SK-N-SH (cell line): ENCODE results near the gene MFAP3. TPM values are rescaled to one million over a fixed set of nuclear protein-coding genes. Genes with fewer than 3 reads are reported as not detected.

Experiments used
- CTCF ChIA-PET: fragments of 300-600, 350-600 bp; formaldehyde crosslinking; extraction: SDS; loops from one replicate; lab custom pipeline; 2021; lab: Yijun Ruan, JAX
- POLR2A ChIA-PET: fragments of 350-600 bp; sonication (Branson Sonifier 250); formaldehyde crosslinking; extraction: SDS; loops from one replicate; lab custom pipeline; 2020; ENCODE audit warnings: antibody characterized with exemption, inconsistent platforms; lab: Yijun Ruan, JAX
- DNase-seq: peaks from one replicate; pipeline ENCODE4 v3.0.0; 2012
- H2AFZ ChIP-seq: fragments of 200-600 bp; sonication (generic); 2 replicates; pipeline ENCODE4 v1.8.1; 2016; ENCODE audit warnings: antibody characterized with exemption, mild to moderate bottlenecking, low read depth
- H3F3A ChIP-seq: fragments of 200-600 bp; sonication (generic); replicated peaks from 2 replicates; pipeline ENCODE3; 2016; ENCODE audit warnings: antibody characterized with exemption, mild to moderate bottlenecking; ENCODE audit not compliant: insufficient read depth
- H3K27ac ChIP-seq, 2 experiments: fragments of 200-500 bp in 1 of 2; fragments of 200-600 bp in 1 of 2; sonication (Bioruptor generic) in 1 of 2; sonication (generic), shearing (Covaris generic) in 1 of 2; 2 replicates each; pipeline versions ENCODE4 v1.5.1 to v1.6.1; 2014 to 2016; ENCODE audit warnings: low read depth in 2 of 2, inconsistent platforms in 1 of 2, low read length in 1 of 2, mild to moderate bottlenecking in 1 of 2, mixed read lengths in 1 of 2
- H3K27me3 ChIP-seq: fragments of 200-600 bp; sonication (generic), shearing (Covaris generic); 2 replicates; pipeline ENCODE4 v1.6.1; 2016; ENCODE audit warnings: mixed run types; ENCODE audit not compliant: insufficient read depth
- H3K36me3 ChIP-seq, 2 experiments: fragments of 200-500 bp in 1 of 2; fragments of 200-600 bp in 1 of 2; sonication (Bioruptor generic) in 1 of 2; sonication (generic) in 1 of 2; replicated peaks in 1 of 2; 2 replicates each; pipeline versions ENCODE3 to v1.5.1; 2014 to 2016; ENCODE audit warnings: low read length in 1 of 2, mild to moderate bottlenecking in 1 of 2; ENCODE audit not compliant: insufficient read depth in 2 of 2, control insufficient read depth in 1 of 2
- H3K4me1 ChIP-seq, 2 experiments: fragments of 200-500 bp in 1 of 2; fragments of 200-600 bp in 1 of 2; sonication (Bioruptor generic) in 1 of 2; sonication (generic), shearing (Covaris generic) in 1 of 2; 2 replicates each; pipeline versions ENCODE4 v1.5.1 to v1.6.1; 2014 to 2016; ENCODE audit warnings: low read depth in 1 of 2, low read length in 1 of 2, mixed run types in 1 of 2; ENCODE audit not compliant: insufficient read depth in 2 of 2, control insufficient read depth in 1 of 2
- H3K4me2 ChIP-seq: fragments of 200-600 bp; sonication (generic), shearing (Covaris generic); 2 replicates; pipeline ENCODE4 v1.6.1; 2017; ENCODE audit warnings: mixed run types
- H3K4me3 ChIP-seq, 2 experiments: fragments of 200-500 bp in 1 of 2; fragments of 200-600 bp in 1 of 2; sonication (Bioruptor generic) in 1 of 2; sonication (generic), shearing (Covaris generic) in 1 of 2; 2 replicates each; pipeline versions ENCODE4 v1.5.1 to v1.8.1; 2014 to 2016; ENCODE audit warnings: low read depth in 2 of 2, inconsistent platforms in 1 of 2, low read length in 1 of 2, mild to moderate bottlenecking in 1 of 2, mixed read lengths in 1 of 2, moderate library complexity in 1 of 2
- H3K79me2 ChIP-seq: fragments of 200-600 bp; sonication (generic); 2 replicates; pipeline ENCODE4 v1.8.1; 2017; ENCODE audit warnings: mild to moderate bottlenecking; ENCODE audit not compliant: insufficient read depth
- H3K9ac ChIP-seq: fragments of 200-600 bp; sonication (generic); 2 replicates; pipeline ENCODE4 v1.6.1; 2017; ENCODE audit warnings: mixed run types
- H3K9me2 ChIP-seq: fragments of 200-600 bp; sonication (generic); 2 replicates; pipeline ENCODE4 v1.6.1; 2017; ENCODE audit warnings: mixed run types
- H3K9me3 ChIP-seq: fragments of 200-600 bp; sonication (generic); 2 replicates; pipeline ENCODE4 v1.6.1; 2017; ENCODE audit warnings: mixed run types, mild to moderate bottlenecking, moderate library complexity
- H4K20me1 ChIP-seq: fragments of 200-600 bp; sonication (generic); 2 replicates; pipeline ENCODE4 v1.6.1; 2017; ENCODE audit warnings: mild to moderate bottlenecking, mixed run types; ENCODE audit not compliant: insufficient read depth
- CHD2 ChIP-seq: fragments of 150-350 bp; IDR thresholded peaks from 2 replicates; pipeline ENCODE4 v1.6.1; 2018; ENCODE audit warnings: low read length; ENCODE audit not compliant: partially characterized antibody
- CTCF ChIP-seq: fragments of 200-600 bp; sonication (generic); IDR thresholded peaks from 2 replicates; pipeline ENCODE4 v1.6.1; 2017; ENCODE audit warnings: antibody characterized with exemption, mild to moderate bottlenecking, moderate library complexity
- FOXM1 ChIP-seq: IDR thresholded peaks from 2 replicates; pipeline ENCODE4 v1.4.0; 2012; ENCODE audit warnings: low read depth, mild to moderate bottlenecking
- GABPA ChIP-seq: IDR thresholded peaks from 2 replicates; pipeline ENCODE4 v1.4.0; 2012; ENCODE audit warnings: low read depth, mild to moderate bottlenecking
- NFIC ChIP-seq: IDR thresholded peaks from 2 replicates; pipeline ENCODE4 v1.4.0; 2012; ENCODE audit warnings: borderline replicate concordance
- NRF1 ChIP-seq: IDR thresholded peaks from 2 replicates; pipeline ENCODE4 v1.6.1; 2012; ENCODE audit warnings: low read depth, mild to moderate bottlenecking, low read length
- POLR2AphosphoS5 ChIP-seq: IDR thresholded peaks from 2 replicates; pipeline ENCODE4 v1.6.1; 2012; ENCODE audit warnings: low read depth, low read length
- RAD21 ChIP-seq: IDR thresholded peaks from 2 replicates; pipeline ENCODE4 v1.6.1; 2012; ENCODE audit warnings: mild to moderate bottlenecking, low read length
- REST ChIP-seq: IDR thresholded peaks from 2 replicates; pipeline ENCODE4 v1.6.1; 2012; ENCODE audit warnings: mild to moderate bottlenecking, low read depth, low read length, moderate library complexity
- RFX5 ChIP-seq: IDR thresholded peaks from 2 replicates; pipeline ENCODE4 v1.6.1; 2012; ENCODE audit warnings: mild to moderate bottlenecking, improper control_type of control experiment, low read length
- SMC3 ChIP-seq: IDR thresholded peaks from 2 replicates; pipeline ENCODE4 v1.6.1; 2012; ENCODE audit warnings: low read depth, low read length, improper control_type of control experiment
- TAF1 ChIP-seq: IDR thresholded peaks from 2 replicates; pipeline ENCODE4 v1.6.1; 2012; ENCODE audit warnings: low read depth, mild to moderate bottlenecking, low read length, moderate library complexity, borderline replicate concordance
- TEAD4 ChIP-seq: IDR thresholded peaks from 2 replicates; pipeline ENCODE4 v1.4.0; 2012; ENCODE audit warnings: mild to moderate bottlenecking, borderline replicate concordance; ENCODE audit not compliant: insufficient read depth
- USF1 ChIP-seq: IDR thresholded peaks from 2 replicates; pipeline ENCODE4 v1.4.0; 2012; ENCODE audit warnings: low read depth, borderline replicate concordance
- WGBS: methylation state at CpG from one replicate; pipeline ENCODE4 v1.1.6; 2017; ENCODE audit warnings: low lambda C conversion rate; 5-methylcytosine and 5-hydroxymethylcytosine counted together
- polyA plus RNA-seq, 3 experiments: library from polyadenylated mRNA; depleted of rRNA; stranded (reverse); fragments of >200 nt; gene quantifications; 2 replicates each; pipeline ENCODE4 v1.2.3, GENCODE V29; 2012

Gene MFAP3
- polyA plus RNA-seq, 1 of the 3 experiments (the other 2 are of a cell fraction): 16.0 TPM

- Histone ChIP-seq H3K4me1 (peaks cover 0 to 6% of the 10 kb centered on the region in 2 experiments; a peak in 1 of 4 replicates), H3K79me2 (no peaks in the 10 kb centered on the region), H3K9me3 (no peaks in the 10 kb centered on the region), H2AFZ (no peak overlapping the region), H3K9me2 (no peaks in the 10 kb centered on the region), H3K4me3 (no peak overlapping the region), H3K4me2 (no peak overlapping the region), H3K9ac (no peak overlapping the region), H3K36me3 (no peaks in the 10 kb centered on the region), H3K27ac (no peak overlapping the region), H3F3A (no peaks in the 10 kb centered on the region), H4K20me1 (no peaks in the 10 kb centered on the region), H3K27me3 (no peaks in the 10 kb centered on the region)
- no peak for TF ChIP-seq FOXM1
- ChIA-PET CTCF (interaction anchor here (0.6 to 2.9 kb wide), 4 partner anchors 24 to 309 kb away, joined by 3 to 9 read pairs (median 4); no protein-coding TSS in a partner anchor), POLR2A (no interaction called here)
- 67% methylated on average over 7 of the region's 7 CpGs for WGBS
- DNase-seq: no peak
Observed at GRCh38 chr5:154095904-154096303, 57.1 kb downstream of the MFAP3 start.

GRCh38 chr5:154097031-154097430, 58.3 kb downstream of the MFAP3 start:
- Histone ChIP-seq H3K36me3 (no peaks in the 10 kb centered on the region), H4K20me1 (no peaks in the 10 kb centered on the region), H3K4me3 (no peak overlapping the region), H3K9me3 (no peaks in the 10 kb centered on the region), H3K9me2 (no peaks in the 10 kb centered on the region), H3K79me2 (no peaks in the 10 kb centered on the region), H3K27me3 (no peaks in the 10 kb centered on the region), H3K4me1 (peaks cover 0 to 6% of the 10 kb centered on the region in 2 experiments; a peak in 1 of 4 replicates), H3K4me2 (no peak overlapping the region), H3F3A (no peaks in the 10 kb centered on the region), H3K9ac (no peak overlapping the region), H2AFZ (no peak overlapping the region), H3K27ac (no peak overlapping the region)
- no peak for DNase-seq
- TF ChIP-seq REST (peak; percentile 93), NRF1 (no peak)
- CTCF ChIA-PET: interaction anchor here (1.2 to 2.9 kb wide), 2 partner anchors 25 to 82 kb away, joined by 4 to 9 read pairs; no protein-coding TSS in a partner anchor
- POLR2A ChIA-PET: no interaction called here
- WGBS: 86% methylated on average over 2 of the region's 2 CpGs

- H2AFZ ChIP-seq: no peak overlapping the region
- H3K4me1 ChIP-seq: peaks cover 0 to 5% of the 10 kb centered on the region in 2 experiments; a peak in 1 of 4 replicates
- H3K9me2 ChIP-seq: no peaks in the 10 kb centered on the region
- ChIA-PET POLR2A (no interaction called here), CTCF (interaction anchor here (1.3 to 1.4 kb wide), 2 partner anchors 16 to 306 kb away, joined by 3 to 5 read pairs; no protein-coding TSS in a partner anchor)
- no peak overlapping the region for H3K4me2 ChIP-seq
- DNase-seq: no peak
- H3F3A ChIP-seq: no peaks in the 10 kb centered on the region
- no peak overlapping the region for H3K27ac ChIP-seq
- no peaks in the 10 kb centered on the region for H3K36me3 ChIP-seq
- H3K27me3 ChIP-seq: no peaks in the 10 kb centered on the region
- H3K9ac ChIP-seq: no peak overlapping the region
- H3K79me2 ChIP-seq: no peaks in the 10 kb centered on the region
- H4K20me1 ChIP-seq: no peaks in the 10 kb centered on the region
- 27% methylated on average over 2 of the region's 2 CpGs for WGBS
- H3K4me3 ChIP-seq: no peak overlapping the region
- no peaks in the 10 kb centered on the region for H3K9me3 ChIP-seq
- no peak for TF ChIP-seq POLR2AphosphoS5
- TF ChIP-seq TAF1: no peak
- TF ChIP-seq TEAD4: no peak
- TF ChIP-seq GABPA: no peak
- TF ChIP-seq NFIC: no peak
- no peak for TF ChIP-seq RAD21
- no peak for TF ChIP-seq CTCF
- TF ChIP-seq RFX5: no peak
- TF ChIP-seq FOXM1: no peak
- TF ChIP-seq SMC3: no peak
- TF ChIP-seq USF1: no peak
- no peak for TF ChIP-seq CHD2
- no peak for TF ChIP-seq NRF1
Observed at GRCh38 chr5:154098465-154098864, 59.7 kb downstream of the MFAP3 start.
